Body of pancreas (tissue), 4 donors: Measurements from ENCODE around the gene RPL6. TPM values are rescaled to one million over a fixed set of nuclear protein-coding genes. Genes with fewer than 3 reads are reported as not detected.
A peak's percentile ranks its signal among the peaks of the same experiment; 100 is the strongest.
"Not testable (repeated sequence)": the region's sequence is repeated elsewhere in the genome, so short reads cannot be mapped to it uniquely, and the experiment has no call there.

Source experiments
- ATAC-seq: fragments of 150-250 bp; one replicate; pipeline ENCODE4 v1.9.1; 2016
- DNase-seq, 4 donors: peaks; one replicate each; pipeline ENCODE4 v3.0.0-alpha.2; 2019
- H3K27ac ChIP-seq, 4 donors: fragments of 200-600 bp; sonication (generic); 1 replicate in 3 of 4; 2 replicates in 1 of 4; pipeline versions ENCODE4 v1.5.1 to v1.6.1; 2016 to 2019; ENCODE audit warnings: mild to moderate bottlenecking in 1 of 4, mixed read lengths in 1 of 4, moderate library complexity in 1 of 4
- H3K27me3 ChIP-seq, 2 donors: fragments of 200-600 bp; sonication (generic); one replicate each; pipeline ENCODE4 v1.6.0; 2016; ENCODE audit warnings: mild to moderate bottlenecking in 1 of 2
- H3K36me3 ChIP-seq, 2 donors: fragments of 200-600 bp; sonication (generic); replicated peaks in 1 of 2; 2 replicates each; pipeline ENCODE4 v1.5.1; 2016; ENCODE audit warnings: low read depth in 2 of 2; ENCODE audit not compliant: insufficient read depth in 1 of 2
- H3K4me1 ChIP-seq: fragments of 200-600 bp; sonication (generic); one replicate; pipeline ENCODE4 v1.6.0; 2016
- H3K4me3 ChIP-seq, 2 donors: fragments of 200-600 bp; sonication (generic); 1 replicate in 1 of 2; 2 replicates in 1 of 2; pipeline ENCODE4 v1.5.1; 2016 to 2019
- H3K9me3 ChIP-seq, 3 donors: fragments of 200-600 bp; sonication (generic); 1 replicate in 2 of 3; 2 replicates in 1 of 3; pipeline ENCODE4 v1.5.1; 2016
- CTCF ChIP-seq, 7 experiments: fragments of 450-650 bp in 4 of 7; fragments of 200-600 bp in 3 of 7; sonication (generic) in 3 of 7; IDR thresholded peaks; one replicate each; pipeline ENCODE4 v1.5.1; 2016 to 2019; ENCODE audit warnings: antibody characterized with exemption in 7 of 7
- POLR2A ChIP-seq, 3 donors: fragments of 450-650 bp; IDR thresholded peaks; one replicate each; pipeline ENCODE4 v1.6.1; 2016; ENCODE audit warnings: antibody characterized with exemption in 3 of 3, mild to moderate bottlenecking in 2 of 3
- WGBS, 2 donors: methylation state at CpG; one replicate each; pipeline ENCODE4 v1.1.5; 2017; 5-methylcytosine and 5-hydroxymethylcytosine counted together
- intact Hi-C: fragments of 100-400 bp; cut with DNase I; formaldehyde crosslinking; loops from one replicate; pipeline ENCODE4 v1.15.1; 2023
- total RNA-seq, 2 donors: library from RNA; depleted of rRNA; stranded (reverse); fragments of >200 nt; gene quantifications; one replicate each; pipeline ENCODE4 v1.1.0, GENCODE V29; 2016

Gene RPL6
- total RNA-seq, 2 donors from 2014 or later: 864 to 931 TPM

GRCh38 chr12:112413855-112414625 is 4.6 kb upstream of the RPL6 start:
- H3K27ac ChIP-seq: peak overlapping the region in 1 of 4 donors; percentile 10
- DNase-seq (no peak), ATAC-seq (no peak)
- intact Hi-C loops: no loop called here
- H3K4me1 ChIP-seq: peaks cover 20% of the 10 kb centered on the region
- no peaks in the 10 kb centered on the region for H3K27me3 ChIP-seq
- H3K36me3 ChIP-seq: no peaks in the 10 kb centered on the region
- WGBS, 2 donors: 5 to 45% methylated on average over 2 of the region's 2 CpGs
- TF ChIP-seq CTCF (IDR thresholded peaks at IDR 0.05) (no peak), POLR2A (IDR thresholded peaks at IDR 0.05) (no peak)
- no peaks in the 10 kb centered on the region for H3K9me3 ChIP-seq
- no peak overlapping the region for H3K4me3 ChIP-seq

- H3K9me3 ChIP-seq: no peaks in the 10 kb centered on the region
- ATAC-seq: no peak
- no peak overlapping the region for H3K4me3 ChIP-seq
These were observed 470 bp upstream of the RPL6 start for GRCh38 chr12:112409906-112410244.

GRCh38 chr12:112408621-112409020 is 784 bp downstream of the RPL6 start:
- H3K4me1 ChIP-seq: peaks cover 20% of the 10 kb centered on the region
- WGBS, 2 donors: 12 to 14% methylated on average over 5 of the region's 5 CpGs
- ATAC-seq: no peak
- peak overlapping the region; percentile 78 to 81 for H3K4me3 ChIP-seq
- H3K36me3 ChIP-seq: peaks cover 7 to 25% of the 10 kb centered on the region in 2 donors
- no peak for TF ChIP-seq CTCF (IDR thresholded peaks at IDR 0.05)
- no peak for TF ChIP-seq POLR2A (IDR thresholded peaks at IDR 0.05)
- no peaks in the 10 kb centered on the region for H3K27me3 ChIP-seq
- intact Hi-C loops: no loop called here
- H3K9me3 ChIP-seq: no peaks in the 10 kb centered on the region
- DNase-seq: no peak
- peak overlapping the region; percentile 80 to 93 (median 89) for H3K27ac ChIP-seq

More at GRCh38 chr12:112409906-112410244, 470 bp upstream of the RPL6 start:
- no peak for DNase-seq
- WGBS, 2 donors: 85 to 89% methylated on average over 14 of the region's 14 CpGs
- Histone ChIP-seq H3K4me1 (peaks cover 32% of the 10 kb centered on the region), H3K36me3 (peaks cover 7 to 19% of the 10 kb centered on the region in 2 donors), H3K27ac (peak overlapping the region in 1 of 4 donors; percentile 88), H3K27me3 (no peaks in the 10 kb centered on the region)
- intact Hi-C loops: no loop called here
- TF ChIP-seq POLR2A (IDR thresholded peaks at IDR 0.05) (no peak), CTCF (IDR thresholded peaks at IDR 0.05) (no peak)

GRCh38 chr12:112407683-112408082 is 1.7 kb downstream of the RPL6 start:
- H3K4me3 ChIP-seq, H3K27me3 ChIP-seq, H3K27ac ChIP-seq, ATAC-seq, intact Hi-C loops, H3K9me3 ChIP-seq, DNase-seq: not testable (repeated sequence)
- 73 to 80% methylated on average over 6 of the region's 6 CpGs for WGBS, 2 donors
- H3K4me1 ChIP-seq: peaks cover 19% of the 10 kb centered on the region
- peaks cover 7 to 25% of the 10 kb centered on the region in 2 donors for H3K36me3 ChIP-seq

GRCh38 chr12:112406519-112407488 is 2.6 kb downstream of the RPL6 start:
- Histone ChIP-seq H3K9me3 (no peaks in the 10 kb centered on the region), H3K4me1 (peaks cover 19% of the 10 kb centered on the region), H3K36me3 (peaks cover 7 to 25% of the 10 kb centered on the region in 2 donors), H3K27me3 (no peaks in the 10 kb centered on the region), H3K4me3 (no peak overlapping the region), H3K27ac (peak overlapping the region in 1 of 4 donors; percentile 19)
- ATAC-seq: no peak
- no peak for DNase-seq
- no peak for TF ChIP-seq POLR2A (IDR thresholded peaks at IDR 0.05)
- WGBS, 2 donors: 72 to 77% methylated on average over 11 of the region's 11 CpGs
- intact Hi-C loops: no loop called here
